Loucy (cell line): ENCODE results near the gene UNG.

Source experiments
- EZH2phosphoT487 ChIP-seq: fragments of 200-600 bp; IDR thresholded peaks from 2 replicates; pipeline ENCODE4 v1.6.1; 2018; ENCODE audit warnings: antibody characterized with exemption, mild to moderate bottlenecking, moderate library complexity, borderline replicate concordance
- TF ChIP-seq, protein P1 (sequence below): fragments of 200-600 bp; sonication (generic); conservative IDR thresholded peaks from 2 replicates; pipeline ENCODE4 v1.5.1; 2014; ENCODE audit warnings: mild to moderate bottlenecking, antibody characterized with exemption, low read length

DNA sequence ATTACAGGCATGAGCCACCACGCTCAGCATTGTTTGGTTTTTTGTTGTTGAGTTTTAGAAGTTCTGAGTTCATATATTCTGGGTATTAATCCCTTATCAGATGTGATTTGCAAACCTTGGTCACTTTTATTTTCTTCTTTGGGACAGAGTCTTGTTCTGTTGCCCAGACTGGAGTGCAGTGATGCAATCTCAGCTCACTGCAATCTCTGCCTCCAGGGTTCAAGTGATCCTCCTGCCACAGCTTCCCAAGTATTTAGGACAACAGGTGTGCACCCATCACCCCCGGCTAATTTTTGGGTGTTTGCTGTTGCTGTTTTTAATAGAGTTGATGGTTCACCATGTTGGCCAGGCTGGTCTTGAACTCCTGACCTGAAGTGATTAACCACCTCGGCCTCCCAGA lies 33.3 kb upstream of the UNG start:
- TF ChIP-seq, protein P1, sequence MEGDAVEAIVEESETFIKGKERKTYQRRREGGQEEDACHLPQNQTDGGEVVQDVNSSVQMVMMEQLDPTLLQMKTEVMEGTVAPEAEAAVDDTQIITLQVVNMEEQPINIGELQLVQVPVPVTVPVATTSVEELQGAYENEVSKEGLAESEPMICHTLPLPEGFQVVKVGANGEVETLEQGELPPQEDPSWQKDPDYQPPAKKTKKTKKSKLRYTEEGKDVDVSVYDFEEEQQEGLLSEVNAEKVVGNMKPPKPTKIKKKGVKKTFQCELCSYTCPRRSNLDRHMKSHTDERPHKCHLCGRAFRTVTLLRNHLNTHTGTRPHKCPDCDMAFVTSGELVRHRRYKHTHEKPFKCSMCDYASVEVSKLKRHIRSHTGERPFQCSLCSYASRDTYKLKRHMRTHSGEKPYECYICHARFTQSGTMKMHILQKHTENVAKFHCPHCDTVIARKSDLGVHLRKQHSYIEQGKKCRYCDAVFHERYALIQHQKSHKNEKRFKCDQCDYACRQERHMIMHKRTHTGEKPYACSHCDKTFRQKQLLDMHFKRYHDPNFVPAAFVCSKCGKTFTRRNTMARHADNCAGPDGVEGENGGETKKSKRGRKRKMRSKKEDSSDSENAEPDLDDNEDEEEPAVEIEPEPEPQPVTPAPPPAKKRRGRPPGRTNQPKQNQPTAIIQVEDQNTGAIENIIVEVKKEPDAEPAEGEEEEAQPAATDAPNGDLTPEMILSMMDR, result no peak
- TF ChIP-seq EZH2phosphoT487, result no peak
